Measurements from ENCODE around the gene NAPG. TPM values are rescaled to one million over a fixed set of nuclear protein-coding genes. Genes with fewer than 3 reads are reported as not detected.

The NAPG gene
- total RNA-seq, 1 experiment from 2014 or later = 41.5 TPM

- no peaks in the 10 kb centered on the region for H3K36me3 Mint-ChIP-seq (ENCODE audit: insufficient read depth, unreplicated experiment)
- H3K27me3 ChIP-seq (replicated peaks; ENCODE audit: control insufficient read depth, insufficient read depth, low read length) = no peaks in the 10 kb centered on the region
- BruUV-seq (replicated peaks) = no TSS peak
These were observed 48.0 kb upstream of the NAPG start for GRCh38 chr18:10477863-10478260.

GRCh38 chr18:10481831-10482230, 44.0 kb upstream of the NAPG start:
- ChIA-PET POLR2A (no interaction called here), CTCF (no interaction called here)

More at GRCh38 chr18:10477863-10478260, 48.0 kb upstream of the NAPG start:
- Mint-ChIP-seq H3K27ac (ENCODE audit: unreplicated experiment) (no peak overlapping the region), H3K27me3 (ENCODE audit: insufficient read depth, unreplicated experiment) (peaks cover 3% of the 10 kb centered on the region), H3K9me3 (ENCODE audit: unreplicated experiment) (no peaks in the 10 kb centered on the region), H3K4me1 (ENCODE audit: low read depth, unreplicated experiment) (no peaks in the 10 kb centered on the region), H3K4me3 (ENCODE audit: unreplicated experiment) (no peak overlapping the region)
- no peak overlapping the region for H3K4me3 ChIP-seq (ENCODE audit: low read depth, low read length)
- ChIA-PET CTCF (no interaction called here), POLR2A (no interaction called here)
- intact Hi-C loops (cut with micrococcal nuclease; ENCODE audit: unreplicated experiment) = no loop called here
- H3K9me3 ChIP-seq = no peaks in the 10 kb centered on the region
- no peaks in the 10 kb centered on the region for H3K36me3 ChIP-seq (ENCODE audit: control insufficient read depth, insufficient read depth, low read length)
- TF ChIP-seq, protein P1, sequence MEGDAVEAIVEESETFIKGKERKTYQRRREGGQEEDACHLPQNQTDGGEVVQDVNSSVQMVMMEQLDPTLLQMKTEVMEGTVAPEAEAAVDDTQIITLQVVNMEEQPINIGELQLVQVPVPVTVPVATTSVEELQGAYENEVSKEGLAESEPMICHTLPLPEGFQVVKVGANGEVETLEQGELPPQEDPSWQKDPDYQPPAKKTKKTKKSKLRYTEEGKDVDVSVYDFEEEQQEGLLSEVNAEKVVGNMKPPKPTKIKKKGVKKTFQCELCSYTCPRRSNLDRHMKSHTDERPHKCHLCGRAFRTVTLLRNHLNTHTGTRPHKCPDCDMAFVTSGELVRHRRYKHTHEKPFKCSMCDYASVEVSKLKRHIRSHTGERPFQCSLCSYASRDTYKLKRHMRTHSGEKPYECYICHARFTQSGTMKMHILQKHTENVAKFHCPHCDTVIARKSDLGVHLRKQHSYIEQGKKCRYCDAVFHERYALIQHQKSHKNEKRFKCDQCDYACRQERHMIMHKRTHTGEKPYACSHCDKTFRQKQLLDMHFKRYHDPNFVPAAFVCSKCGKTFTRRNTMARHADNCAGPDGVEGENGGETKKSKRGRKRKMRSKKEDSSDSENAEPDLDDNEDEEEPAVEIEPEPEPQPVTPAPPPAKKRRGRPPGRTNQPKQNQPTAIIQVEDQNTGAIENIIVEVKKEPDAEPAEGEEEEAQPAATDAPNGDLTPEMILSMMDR (IDR thresholded peaks at IDR 0.05; ENCODE audit: insufficient read depth in 1 of 2, low read depth in 1 of 2, low read length in 1 of 2, severe bottlenecking in 1 of 2, unreplicated experiment in 1 of 2) = no peak
- no peak for DNase-seq
- H3K4me1 ChIP-seq = no peaks in the 10 kb centered on the region

DNA sequence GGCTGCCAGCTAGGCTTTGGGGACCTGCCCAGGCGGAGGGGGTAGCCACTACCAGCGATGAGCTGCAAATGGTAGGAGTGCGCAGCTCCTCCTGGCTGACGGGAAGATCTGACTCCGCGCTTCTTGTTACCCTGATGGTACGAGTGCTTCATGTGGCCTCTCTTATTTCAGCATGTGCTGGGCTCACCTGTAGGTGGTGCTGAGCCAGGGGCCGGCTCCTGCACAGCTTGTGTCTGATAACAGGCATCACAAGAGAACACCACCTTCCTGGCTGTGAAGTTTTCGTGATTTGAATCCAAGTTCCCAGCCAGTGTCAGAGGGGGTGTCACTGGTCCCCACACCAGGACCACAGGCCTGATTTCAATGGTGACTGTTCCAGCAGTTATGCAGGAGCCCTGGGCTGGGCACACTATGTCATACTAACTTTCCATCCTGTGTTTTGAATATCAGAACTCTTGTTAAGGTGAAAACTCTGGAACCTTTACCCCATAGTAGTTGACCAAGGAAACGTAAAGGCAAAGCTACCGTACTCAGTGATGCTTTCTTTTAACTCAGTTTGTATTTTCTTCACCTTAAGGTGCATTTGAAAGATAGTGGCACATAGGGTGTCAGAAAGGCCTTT, 43.4 kb upstream of the NAPG start:
- no peaks in the 10 kb centered on the region for H3K9me3 Mint-ChIP-seq (ENCODE audit: unreplicated experiment)
- ChIA-PET CTCF (no interaction called here), POLR2A (no interaction called here)
- Histone ChIP-seq H3K4me3 (ENCODE audit: low read depth, low read length) (no peak overlapping the region), H3K9me3 (no peaks in the 10 kb centered on the region), H3K36me3 (ENCODE audit: control insufficient read depth, insufficient read depth, low read length) (no peaks in the 10 kb centered on the region), H3K27me3 (replicated peaks; ENCODE audit: control insufficient read depth, insufficient read depth, low read length) (no peaks in the 10 kb centered on the region), H3K4me1 (no peaks in the 10 kb centered on the region)
- intact Hi-C loops (cut with micrococcal nuclease; ENCODE audit: unreplicated experiment) = no loop called here
- H3K27me3 Mint-ChIP-seq (ENCODE audit: insufficient read depth, unreplicated experiment) = no peaks in the 10 kb centered on the region
- no peak overlapping the region for H3K4me3 Mint-ChIP-seq (ENCODE audit: unreplicated experiment)
- H3K4me1 Mint-ChIP-seq (ENCODE audit: low read depth, unreplicated experiment) = no peaks in the 10 kb centered on the region
- H3K27ac Mint-ChIP-seq (ENCODE audit: unreplicated experiment) = no peak overlapping the region
- no TSS peak for BruUV-seq (replicated peaks)
- DNase-seq = no peak
- TF ChIP-seq, protein P1 (IDR thresholded peaks at IDR 0.05; ENCODE audit: insufficient read depth in 1 of 2, low read depth in 1 of 2, low read length in 1 of 2, severe bottlenecking in 1 of 2, unreplicated experiment in 1 of 2) = no peak
- H3K36me3 Mint-ChIP-seq (ENCODE audit: insufficient read depth, unreplicated experiment) = no peaks in the 10 kb centered on the region

More at GRCh38 chr18:10481831-10482230, 44.0 kb upstream of the NAPG start:
- Histone ChIP-seq H3K27me3 (replicated peaks; ENCODE audit: control insufficient read depth, insufficient read depth, low read length) (no peaks in the 10 kb centered on the region), H3K4me1 (no peaks in the 10 kb centered on the region), H3K9me3 (no peaks in the 10 kb centered on the region), H3K36me3 (ENCODE audit: control insufficient read depth, insufficient read depth, low read length) (no peaks in the 10 kb centered on the region), H3K4me3 (ENCODE audit: low read depth, low read length) (no peak overlapping the region)
- intact Hi-C loops (cut with micrococcal nuclease; ENCODE audit: unreplicated experiment) = no loop called here
- no peak for DNase-seq
- no peak overlapping the region for H3K27ac Mint-ChIP-seq (ENCODE audit: unreplicated experiment)
- BruUV-seq (replicated peaks) = no TSS peak
- no peaks in the 10 kb centered on the region for H3K36me3 Mint-ChIP-seq (ENCODE audit: insufficient read depth, unreplicated experiment)
- H3K4me1 Mint-ChIP-seq (ENCODE audit: low read depth, unreplicated experiment) = no peaks in the 10 kb centered on the region
- TF ChIP-seq, protein P1 (IDR thresholded peaks at IDR 0.05; ENCODE audit: insufficient read depth in 1 of 2, low read depth in 1 of 2, low read length in 1 of 2, severe bottlenecking in 1 of 2, unreplicated experiment in 1 of 2) = no peak
- no peaks in the 10 kb centered on the region for H3K9me3 Mint-ChIP-seq (ENCODE audit: unreplicated experiment)
- H3K27me3 Mint-ChIP-seq (ENCODE audit: insufficient read depth, unreplicated experiment) = no peaks in the 10 kb centered on the region
- no peak overlapping the region for H3K4me3 Mint-ChIP-seq (ENCODE audit: unreplicated experiment)
